Epithelial cell of proximal tubule (primary cell): ENCODE measurements around the gene TUBGCP3. TPM values are rescaled to one million over a fixed set of nuclear protein-coding genes. Genes with fewer than 3 reads are reported as not detected.

Experiments
- DNase-seq: peaks from one replicate; pipeline ENCODE4 v3.0.0-alpha.2; 2011; ENCODE audit warnings: low read depth
- H3K4me3 ChIP-seq: 2 replicates; pipeline ENCODE4 v1.5.1; 2011; ENCODE audit warnings: low read depth, mild to moderate bottlenecking, low read length
- CTCF ChIP-seq: conservative IDR thresholded peaks from 2 replicates; pipeline ENCODE4 v1.5.1; 2012; ENCODE audit warnings: low read depth, mild to moderate bottlenecking, low read length
- total RNA-seq: library from RNA; depleted of rRNA; stranded (reverse); fragments of >200 nt; gene quantifications from 2 replicates; pipeline ENCODE4 v1.2.3, GENCODE V29; 2015

The TUBGCP3 gene
- total RNA-seq, 1 donor from 2014 or later = 16.4 TPM

- no peak overlapping the region for H3K4me3 ChIP-seq
- DNase-seq = no peak
- TF ChIP-seq CTCF = no peak
These were observed 135.4 kb downstream of the TUBGCP3 start for GRCh38 chr13:112452380-112453206.

- no peak for DNase-seq
- no peak for TF ChIP-seq CTCF
- no peak overlapping the region for H3K4me3 ChIP-seq
These were observed 136.2 kb downstream of the TUBGCP3 start for GRCh38 chr13:112451512-112452379.

GRCh38 chr13:112450904-112451240 lies 137.1 kb downstream of the TUBGCP3 start:
- no peak for TF ChIP-seq CTCF
- H3K4me3 ChIP-seq = no peak overlapping the region
- no peak for DNase-seq

- DNase-seq = no peak
- H3K4me3 ChIP-seq = no peak overlapping the region
- TF ChIP-seq CTCF = no peak
These were observed 137.6 kb downstream of the TUBGCP3 start for GRCh38 chr13:112450118-112450903.

GRCh38 chr13:112449545-112449930 lies 138.4 kb downstream of the TUBGCP3 start:
- no peak overlapping the region for H3K4me3 ChIP-seq
- no peak for DNase-seq
- TF ChIP-seq CTCF = no peak

GRCh38 chr13:112448621-112449544 lies 139.1 kb downstream of the TUBGCP3 start:
- TF ChIP-seq CTCF = no peak
- no peak for DNase-seq
- H3K4me3 ChIP-seq = no peak overlapping the region
